Ascending aorta (tissue), 2 donors: Measurements from ENCODE around the gene RAB5B. TPM values are rescaled to one million over a fixed set of nuclear protein-coding genes. Genes with fewer than 3 reads are reported as not detected.
A peak's percentile ranks its signal among the peaks of the same experiment; 100 is the strongest.

Experiments
- DNase-seq, 2 donors: peaks; one replicate each; pipeline ENCODE4 v3.0.0-alpha.2; 2019; ENCODE audit warnings: low spot score in 2 of 2
- H3K27ac ChIP-seq, 2 donors: fragments of 200-600 bp; sonication (generic); one replicate each; pipeline ENCODE4 v1.5.1; 2016 to 2017; ENCODE audit warnings: mild to moderate bottlenecking in 1 of 2
- H3K27me3 ChIP-seq: fragments of 200-600 bp; sonication (generic); one replicate; pipeline ENCODE4 v1.5.1; 2017
- H3K36me3 ChIP-seq, 2 donors: fragments of 200-600 bp; sonication (generic); one replicate each; pipeline ENCODE4 v1.5.1; 2016
- H3K4me1 ChIP-seq, 2 donors: fragments of 200-600 bp; sonication (generic); one replicate each; pipeline ENCODE4 v1.5.1; 2016 to 2017; ENCODE audit warnings: mild to moderate bottlenecking in 1 of 2
- H3K4me3 ChIP-seq, 2 donors: fragments of 200-600 bp; sonication (generic); one replicate each; pipeline ENCODE4 v1.5.1; 2016 to 2017; ENCODE audit warnings: mild to moderate bottlenecking in 1 of 2
- H3K9me3 ChIP-seq, 2 donors: fragments of 200-600 bp; sonication (generic); one replicate each; pipeline ENCODE4 v1.5.1; 2016
- intact Hi-C: fragments of 100-400 bp; cut with DNase I; formaldehyde crosslinking; loops from one replicate; pipeline ENCODE4 v1.15.1; 2023
- total RNA-seq: library from RNA; depleted of rRNA; stranded (reverse); fragments of >200 nt; gene quantifications from one replicate; pipeline ENCODE4 v1.1.0, GENCODE V29; 2016
- TF ChIP-seq, protein P1 (sequence below), 3 experiments: fragments of 200-600 bp in 2 of 3; fragments of 450-650 bp in 1 of 3; sonication (generic) in 2 of 3; IDR thresholded peaks; one replicate each; pipeline ENCODE4 v1.5.1; 2016 to 2019; ENCODE audit warnings: antibody characterized with exemption in 3 of 3, mild to moderate bottlenecking in 1 of 3, moderate library complexity in 1 of 3

RAB5B gene
- total RNA-seq, 1 donor from 2014 or later = 48.0 TPM

DNA sequence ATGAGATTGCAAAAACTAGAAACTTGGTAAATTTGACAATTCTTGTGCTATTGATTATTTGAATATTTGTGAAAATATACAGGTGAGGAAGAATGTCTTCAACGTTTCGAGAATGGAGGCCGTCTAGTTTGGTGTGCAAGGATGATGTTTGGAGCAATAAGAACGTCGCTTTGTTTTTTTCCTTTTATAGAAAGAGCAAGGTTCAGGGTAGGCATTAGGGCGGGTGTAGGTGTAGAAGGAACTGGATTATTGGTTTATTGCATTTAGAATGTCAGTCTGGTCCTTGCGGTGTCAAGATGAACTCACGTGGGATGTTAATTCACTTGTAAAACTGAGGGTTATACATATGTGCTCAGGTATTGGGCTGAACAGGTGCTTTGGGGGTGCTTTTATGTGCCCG, 69.0 kb downstream of the RAB5B start:
- TF ChIP-seq, protein P1, sequence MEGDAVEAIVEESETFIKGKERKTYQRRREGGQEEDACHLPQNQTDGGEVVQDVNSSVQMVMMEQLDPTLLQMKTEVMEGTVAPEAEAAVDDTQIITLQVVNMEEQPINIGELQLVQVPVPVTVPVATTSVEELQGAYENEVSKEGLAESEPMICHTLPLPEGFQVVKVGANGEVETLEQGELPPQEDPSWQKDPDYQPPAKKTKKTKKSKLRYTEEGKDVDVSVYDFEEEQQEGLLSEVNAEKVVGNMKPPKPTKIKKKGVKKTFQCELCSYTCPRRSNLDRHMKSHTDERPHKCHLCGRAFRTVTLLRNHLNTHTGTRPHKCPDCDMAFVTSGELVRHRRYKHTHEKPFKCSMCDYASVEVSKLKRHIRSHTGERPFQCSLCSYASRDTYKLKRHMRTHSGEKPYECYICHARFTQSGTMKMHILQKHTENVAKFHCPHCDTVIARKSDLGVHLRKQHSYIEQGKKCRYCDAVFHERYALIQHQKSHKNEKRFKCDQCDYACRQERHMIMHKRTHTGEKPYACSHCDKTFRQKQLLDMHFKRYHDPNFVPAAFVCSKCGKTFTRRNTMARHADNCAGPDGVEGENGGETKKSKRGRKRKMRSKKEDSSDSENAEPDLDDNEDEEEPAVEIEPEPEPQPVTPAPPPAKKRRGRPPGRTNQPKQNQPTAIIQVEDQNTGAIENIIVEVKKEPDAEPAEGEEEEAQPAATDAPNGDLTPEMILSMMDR (IDR thresholded peaks at IDR 0.05) = no peak
- peaks cover 18 to 30% of the 10 kb centered on the region in 2 donors for H3K36me3 ChIP-seq
- peak overlapping the region; percentile 82 to 93 for H3K27ac ChIP-seq
- H3K4me3 ChIP-seq = peak overlapping the region; percentile 72 to 81
- DNase-seq = no peak
- peaks cover 5 to 13% of the 10 kb centered on the region in 2 donors for H3K4me1 ChIP-seq
- intact Hi-C loops = loop anchor here (1.0 to 5.0 kb wide), 3 partner anchors 61 to 301 kb away; partner anchors contain the start of genes GDF11, PA2G4 and RAB5B
- H3K9me3 ChIP-seq = no peaks in the 10 kb centered on the region
- no peaks in the 10 kb centered on the region for H3K27me3 ChIP-seq

Other genes with a start within 250 kb of the RAB5B start
- 566 TPM for gene CD63, start 245.1 kb upstream of the RAB5B start, total RNA-seq
- gene GDF11, start 231.0 kb upstream of the RAB5B start, total RNA-seq = 1.6 TPM
- gene SARNP, start 156.4 kb upstream of the RAB5B start, total RNA-seq = 13.4 TPM
- gene ORMDL2, start 156.0 kb upstream of the RAB5B start, total RNA-seq = 13.8 TPM
- 26.1 TPM for gene DNAJC14, start 144.5 kb upstream of the RAB5B start, total RNA-seq
- 37.5 TPM for gene MMP19, start 131.1 kb upstream of the RAB5B start, total RNA-seq
- gene PYM1, start 46.2 kb upstream of the RAB5B start, total RNA-seq = 83.7 TPM
- 48.6 TPM for gene DGKA, start 42.9 kb upstream of the RAB5B start, total RNA-seq
- gene PMEL, start 8.0 kb upstream of the RAB5B start, total RNA-seq = not detected
- gene CDK2, start 7.2 kb upstream of the RAB5B start, total RNA-seq = 24.5 TPM
- 5.4 TPM for gene SUOX, start 23.2 kb downstream of the RAB5B start, total RNA-seq
- 1.6 TPM for gene IKZF4, start 47.0 kb downstream of the RAB5B start, total RNA-seq
- 877 TPM for gene RPS26, start 67.8 kb downstream of the RAB5B start, total RNA-seq
- gene ERBB3, start 106.1 kb downstream of the RAB5B start, total RNA-seq = 3.2 TPM
- 101 TPM for gene PA2G4, start 130.5 kb downstream of the RAB5B start, total RNA-seq
- 1,819 TPM for gene RPL41, start 142.6 kb downstream of the RAB5B start, total RNA-seq
- 11.1 TPM for gene ZC3H10, start 144.2 kb downstream of the RAB5B start, total RNA-seq
- 119 TPM for gene ESYT1, start 154.2 kb downstream of the RAB5B start, total RNA-seq
- gene MYL6B, start 178.5 kb downstream of the RAB5B start, total RNA-seq = 53.6 TPM
- gene MYL6, start 184.3 kb downstream of the RAB5B start, total RNA-seq = 1,476 TPM
- 53.9 TPM for gene SMARCC2, start 215.4 kb downstream of the RAB5B start, total RNA-seq
- gene RNF41, start 247.8 kb downstream of the RAB5B start, total RNA-seq = 50.3 TPM